Testis (tissue), 2 donors: ENCODE data around the gene TATDN2.

Experiments used
- POLR2A ChIP-seq: fragments of 450-650 bp; IDR thresholded peaks from one replicate; pipeline ENCODE4 v1.6.1; 2017; ENCODE audit warnings: antibody characterized with exemption, mild to moderate bottlenecking, moderate library complexity
- TF ChIP-seq, protein P1 (sequence below), 3 experiments: fragments of 450-650 bp in 2 of 3; fragments of 200-600 bp in 1 of 3; sonication (generic) in 1 of 3; IDR thresholded peaks; one replicate each; pipeline ENCODE4 v1.5.1; 2016 to 2019; ENCODE audit warnings: antibody characterized with exemption in 3 of 3, mild to moderate bottlenecking in 2 of 3, moderate library complexity in 1 of 3

DNA sequence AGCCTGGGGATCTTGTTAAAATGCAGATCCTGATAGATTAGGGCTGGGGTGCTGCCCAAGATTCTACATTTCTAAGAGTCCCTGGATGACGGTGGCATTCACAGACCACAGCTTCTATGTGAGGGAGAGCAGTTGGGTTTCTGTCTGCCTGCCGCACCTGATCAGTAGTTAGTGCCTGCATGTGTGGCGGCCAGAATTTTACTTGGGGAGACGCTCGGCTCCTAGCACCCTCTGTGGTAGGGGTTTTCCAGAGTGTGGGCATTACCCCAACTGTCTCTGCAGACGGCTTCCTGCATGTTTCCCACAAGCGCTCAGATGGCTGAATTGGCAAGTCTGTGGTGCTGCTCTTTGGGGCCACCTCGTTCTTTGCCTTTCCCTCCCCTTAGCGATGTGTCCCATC, 36.2 kb downstream of the TATDN2 start:
- TF ChIP-seq, protein P1, sequence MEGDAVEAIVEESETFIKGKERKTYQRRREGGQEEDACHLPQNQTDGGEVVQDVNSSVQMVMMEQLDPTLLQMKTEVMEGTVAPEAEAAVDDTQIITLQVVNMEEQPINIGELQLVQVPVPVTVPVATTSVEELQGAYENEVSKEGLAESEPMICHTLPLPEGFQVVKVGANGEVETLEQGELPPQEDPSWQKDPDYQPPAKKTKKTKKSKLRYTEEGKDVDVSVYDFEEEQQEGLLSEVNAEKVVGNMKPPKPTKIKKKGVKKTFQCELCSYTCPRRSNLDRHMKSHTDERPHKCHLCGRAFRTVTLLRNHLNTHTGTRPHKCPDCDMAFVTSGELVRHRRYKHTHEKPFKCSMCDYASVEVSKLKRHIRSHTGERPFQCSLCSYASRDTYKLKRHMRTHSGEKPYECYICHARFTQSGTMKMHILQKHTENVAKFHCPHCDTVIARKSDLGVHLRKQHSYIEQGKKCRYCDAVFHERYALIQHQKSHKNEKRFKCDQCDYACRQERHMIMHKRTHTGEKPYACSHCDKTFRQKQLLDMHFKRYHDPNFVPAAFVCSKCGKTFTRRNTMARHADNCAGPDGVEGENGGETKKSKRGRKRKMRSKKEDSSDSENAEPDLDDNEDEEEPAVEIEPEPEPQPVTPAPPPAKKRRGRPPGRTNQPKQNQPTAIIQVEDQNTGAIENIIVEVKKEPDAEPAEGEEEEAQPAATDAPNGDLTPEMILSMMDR (IDR thresholded peaks at IDR 0.05) = no peak
- no peak for TF ChIP-seq POLR2A
